ENCODE results near the gene KCNMA1. TPM values are rescaled to one million over a fixed set of nuclear protein-coding genes. Genes with fewer than 3 reads are reported as not detected.

KCNMA1 gene
- total RNA-seq, 8 experiments from 2014 or later, result 4.3 to 81.4 (median 17.3) TPM

DNA sequence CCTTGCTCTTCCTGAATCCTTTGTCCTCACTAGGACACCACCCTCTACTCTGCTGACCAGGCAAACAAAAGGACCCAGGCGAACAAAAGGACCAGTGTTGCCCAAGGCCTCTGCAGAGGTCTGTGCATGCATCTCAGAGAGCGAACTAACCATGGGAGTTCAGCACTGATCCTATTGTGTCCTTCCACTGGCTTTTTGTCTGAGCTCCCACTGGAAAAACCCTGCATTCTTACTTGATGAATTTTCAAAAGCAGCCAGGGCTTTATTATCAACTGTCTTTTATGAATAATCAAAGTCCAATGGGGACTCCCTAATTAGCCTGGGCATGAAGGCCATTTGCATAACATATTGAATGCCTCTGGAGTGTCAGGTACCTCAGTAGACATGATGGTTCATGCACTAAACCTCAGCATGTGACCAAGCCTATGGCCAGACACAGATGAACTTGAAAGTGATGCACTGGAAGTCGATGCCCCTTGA, 140.6 kb downstream of the KCNMA1 start:
- in situ Hi-C loops (cut with MboI; ENCODE audit: low pct_unique_long_range_greater_than_20kb in 2 of 9, low sequenced_read_pairs in 9 of 9, unreplicated experiment in 9 of 9), result no loop called here
- Histone ChIP-seq H3K4me1 (replicated peaks in 1 of 2) (peaks cover 8 to 25% of the 10 kb centered on the region in 2 donors), H3K4me3 (no peak overlapping the region), H3K27ac (no peak overlapping the region)
- peak in 5 of 8 experiments; percentile 1 to 48 (median 20) for ATAC-seq (replicated peaks in 6 of 8)
- 39 to 100% (median 80%) methylated on average over 1 to 3 of the region's 3 CpGs; no CpG with 5 or more reads in 4 of the 10 experiments for WGBS, 10 experiments

DNA sequence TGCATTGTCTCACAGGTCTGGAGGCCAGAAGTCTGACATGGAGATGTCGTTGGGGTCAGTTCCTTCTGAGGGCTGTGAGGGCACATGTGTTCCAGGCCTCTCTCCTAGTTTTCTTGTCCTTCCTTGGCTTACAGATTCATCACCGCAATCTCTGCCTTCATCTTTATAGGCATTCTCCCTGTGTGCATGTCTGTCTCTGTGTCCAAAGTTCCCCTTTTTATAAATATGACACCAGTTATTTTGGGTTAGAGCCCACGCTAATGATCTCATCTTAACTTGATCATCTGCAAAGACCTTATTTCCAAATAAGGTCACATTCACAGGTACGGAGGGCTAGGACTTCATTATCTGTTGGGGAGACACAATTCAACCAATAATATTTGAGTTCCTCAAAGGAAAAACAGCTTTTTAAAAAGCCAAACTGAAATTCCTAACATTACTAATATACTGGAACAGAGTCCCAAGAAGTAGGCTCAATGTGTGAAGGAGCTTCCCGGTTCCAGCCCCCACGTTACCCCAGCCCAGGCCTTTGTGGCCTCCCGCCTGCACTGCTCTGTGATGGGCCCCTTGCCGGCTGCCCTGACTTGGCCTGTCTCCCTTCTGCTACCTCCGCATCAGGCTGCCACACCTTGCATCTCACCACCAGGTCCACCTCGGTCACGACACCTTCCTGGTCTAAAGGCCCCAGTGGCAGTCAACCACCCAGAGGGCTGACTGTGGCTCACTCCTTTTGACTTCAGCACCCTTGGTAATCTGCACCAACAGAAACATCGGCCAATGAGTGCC, 142.7 kb downstream of the KCNMA1 start:
- H3K4me3 ChIP-seq, result no peak overlapping the region
- in situ Hi-C loops (cut with MboI; ENCODE audit: low pct_unique_long_range_greater_than_20kb in 2 of 9, low sequenced_read_pairs in 9 of 9, unreplicated experiment in 9 of 9), result no loop called here
- H3K4me1 ChIP-seq (replicated peaks in 1 of 2), result peaks cover 5 to 20% of the 10 kb centered on the region in 2 donors
- WGBS, 10 experiments, result 80 to 100% (median 90%) methylated on average over 1 to 7 of the region's 12 CpGs; no CpG with 5 or more reads in 1 of the 10 experiments
- no peak for ATAC-seq (replicated peaks in 6 of 8)
- H3K27ac ChIP-seq, result no peak overlapping the region

DNA sequence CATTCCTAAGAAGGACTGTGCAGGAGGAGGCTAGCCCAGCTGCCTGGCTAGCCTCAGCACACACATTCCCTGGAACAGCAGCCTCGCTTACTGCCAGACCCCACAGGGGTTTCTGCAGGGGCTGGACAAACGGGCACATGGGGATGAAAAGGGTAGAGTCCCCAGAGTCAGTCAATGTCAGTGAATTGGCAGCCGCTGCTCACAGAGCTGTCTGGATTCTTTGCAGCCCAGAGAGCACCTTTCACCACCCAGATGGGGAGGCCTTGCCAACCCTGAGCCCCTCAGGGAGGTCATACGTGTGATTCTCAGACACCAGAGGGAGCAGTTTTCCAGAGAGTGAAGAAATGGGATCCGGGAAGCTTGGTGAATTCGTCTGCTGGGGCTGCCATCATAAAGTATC, 143.3 kb downstream of the KCNMA1 start:
- no peak overlapping the region for H3K27ac ChIP-seq
- 40 to 100% (median 93%) methylated on average over 1 to 2 of the region's 6 CpGs; no CpG with 5 or more reads in 7 of the 10 experiments for WGBS, 10 experiments
- peaks cover 5 to 20% of the 10 kb centered on the region in 2 donors for H3K4me1 ChIP-seq (replicated peaks in 1 of 2)
- in situ Hi-C loops (cut with MboI; ENCODE audit: low pct_unique_long_range_greater_than_20kb in 2 of 9, low sequenced_read_pairs in 9 of 9, unreplicated experiment in 9 of 9), result no loop called here
- ATAC-seq (replicated peaks in 6 of 8), result peak in 3 of 8 experiments; percentile 32 to 75 (median 40)
- H3K4me3 ChIP-seq, result no peak overlapping the region

DNA sequence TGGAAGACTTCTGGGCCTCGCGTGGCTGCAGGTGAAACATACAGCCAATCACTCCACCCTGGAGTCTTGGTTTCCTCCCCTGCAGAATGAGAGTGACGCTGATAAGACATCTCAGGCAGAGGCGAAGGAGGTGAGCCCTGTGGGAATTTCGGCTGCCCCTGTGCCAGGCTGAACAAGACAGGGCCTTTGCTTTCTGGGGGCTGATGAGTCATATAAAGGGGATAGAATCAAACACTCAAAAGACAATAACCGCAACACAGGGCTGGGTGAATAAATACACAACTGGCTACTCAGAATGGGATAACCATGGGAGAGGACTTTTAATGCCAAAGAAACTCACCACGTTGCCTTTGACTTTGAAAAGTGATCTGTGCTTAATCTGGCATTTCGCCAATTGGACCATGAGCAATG, 143.8 kb downstream of the KCNMA1 start:
- Histone ChIP-seq H3K27ac (no peak overlapping the region), H3K4me1 (replicated peaks in 1 of 2) (peaks cover 5 to 20% of the 10 kb centered on the region in 2 donors), H3K4me3 (no peak overlapping the region)
- whole genome bisulfite sequencing, 10 experiments, result 60 to 90% (median 82%) methylated on average over 1 to 4 of the region's 8 CpGs; no CpG with 5 or more reads in 4 of the 10 experiments
- ATAC-seq (replicated peaks in 6 of 8), result peak in 1 of 8 experiments; percentile 10
- in situ Hi-C loops (cut with MboI; ENCODE audit: low pct_unique_long_range_greater_than_20kb in 2 of 9, low sequenced_read_pairs in 9 of 9, unreplicated experiment in 9 of 9), result no loop called here

DNA sequence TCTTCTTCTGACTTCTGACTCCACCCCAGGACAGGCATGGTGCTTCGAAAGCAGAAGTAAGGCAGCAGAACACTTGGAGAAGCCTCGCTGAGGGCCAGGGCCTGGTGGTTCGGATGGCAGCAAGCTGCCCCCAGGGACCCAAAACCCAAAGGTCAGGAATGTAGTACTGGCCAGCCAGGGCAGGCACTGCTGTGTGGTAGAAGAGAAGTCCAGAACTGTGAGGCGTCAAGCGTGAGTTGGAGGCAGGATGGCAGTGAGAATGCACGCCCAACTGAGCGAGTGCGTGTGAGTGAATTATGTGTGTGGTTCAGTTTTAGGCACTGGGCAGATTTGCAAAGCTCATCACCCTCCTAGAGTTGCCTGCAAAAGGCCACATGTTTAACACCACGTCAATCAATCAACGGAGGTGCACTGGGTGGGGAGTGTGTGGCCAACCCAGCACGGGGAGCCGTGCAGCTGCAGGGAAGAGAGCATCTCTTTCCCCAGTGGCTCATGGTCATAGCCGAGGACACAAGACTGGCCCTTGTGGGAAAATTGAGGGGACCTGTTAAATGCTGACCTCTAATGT, 144.3 kb downstream of the KCNMA1 start:
- Histone ChIP-seq H3K27ac (no peak overlapping the region), H3K4me3 (no peak overlapping the region), H3K4me1 (replicated peaks in 1 of 2) (peaks cover 5 to 19% of the 10 kb centered on the region in 2 donors)
- ATAC-seq (replicated peaks in 6 of 8), result no peak
- 80 to 93% (median 89%) methylated on average over 1 to 6 of the region's 13 CpGs; no CpG with 5 or more reads in 5 of the 10 experiments for WGBS, 10 experiments
- in situ Hi-C loops (cut with MboI; ENCODE audit: low pct_unique_long_range_greater_than_20kb in 2 of 9, low sequenced_read_pairs in 9 of 9, unreplicated experiment in 9 of 9), result no loop called here

DNA sequence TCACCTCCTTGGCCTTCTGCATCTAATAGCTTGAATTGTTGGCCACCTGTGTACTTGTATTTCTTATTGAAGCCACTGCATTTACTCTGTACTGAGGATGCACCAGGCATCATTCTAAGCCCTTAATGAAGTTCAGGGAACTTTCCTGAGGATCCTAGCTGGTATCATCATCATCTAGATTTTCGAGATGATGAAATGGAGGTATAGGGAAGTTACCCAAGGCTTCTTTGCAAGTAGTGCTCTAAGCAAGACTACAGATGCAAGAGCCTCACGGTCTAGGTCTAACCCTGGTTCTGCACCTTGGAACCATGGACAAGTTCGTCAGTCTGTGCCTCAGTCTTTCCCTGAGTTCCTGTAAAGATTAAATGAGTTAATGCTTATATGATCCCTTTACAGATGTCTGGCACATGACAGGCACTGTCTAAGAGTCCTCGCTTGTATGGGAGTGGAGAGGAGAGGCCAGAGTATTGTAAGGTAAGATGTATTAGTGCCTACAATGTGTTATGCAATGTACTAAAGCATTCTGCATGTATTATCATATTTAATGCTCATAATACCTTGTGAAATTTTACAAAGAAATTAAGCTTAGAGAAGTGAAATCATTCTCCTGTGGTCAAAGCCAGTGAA, 145.1 kb downstream of the KCNMA1 start:
- H3K27ac ChIP-seq, result no peak overlapping the region
- H3K4me3 ChIP-seq, result no peak overlapping the region
- in situ Hi-C loops (cut with MboI; ENCODE audit: low pct_unique_long_range_greater_than_20kb in 2 of 9, low sequenced_read_pairs in 9 of 9, unreplicated experiment in 9 of 9), result no loop called here
- 60 to 90% (median 81%) methylated on average over 1 to 3 of the region's 4 CpGs; no CpG with 5 or more reads in 3 of the 10 experiments for WGBS, 10 experiments
- no peak for ATAC-seq (replicated peaks in 6 of 8)
- H3K4me1 ChIP-seq (replicated peaks in 1 of 2), result peaks cover 0 to 11% of the 10 kb centered on the region in 2 donors

DNA sequence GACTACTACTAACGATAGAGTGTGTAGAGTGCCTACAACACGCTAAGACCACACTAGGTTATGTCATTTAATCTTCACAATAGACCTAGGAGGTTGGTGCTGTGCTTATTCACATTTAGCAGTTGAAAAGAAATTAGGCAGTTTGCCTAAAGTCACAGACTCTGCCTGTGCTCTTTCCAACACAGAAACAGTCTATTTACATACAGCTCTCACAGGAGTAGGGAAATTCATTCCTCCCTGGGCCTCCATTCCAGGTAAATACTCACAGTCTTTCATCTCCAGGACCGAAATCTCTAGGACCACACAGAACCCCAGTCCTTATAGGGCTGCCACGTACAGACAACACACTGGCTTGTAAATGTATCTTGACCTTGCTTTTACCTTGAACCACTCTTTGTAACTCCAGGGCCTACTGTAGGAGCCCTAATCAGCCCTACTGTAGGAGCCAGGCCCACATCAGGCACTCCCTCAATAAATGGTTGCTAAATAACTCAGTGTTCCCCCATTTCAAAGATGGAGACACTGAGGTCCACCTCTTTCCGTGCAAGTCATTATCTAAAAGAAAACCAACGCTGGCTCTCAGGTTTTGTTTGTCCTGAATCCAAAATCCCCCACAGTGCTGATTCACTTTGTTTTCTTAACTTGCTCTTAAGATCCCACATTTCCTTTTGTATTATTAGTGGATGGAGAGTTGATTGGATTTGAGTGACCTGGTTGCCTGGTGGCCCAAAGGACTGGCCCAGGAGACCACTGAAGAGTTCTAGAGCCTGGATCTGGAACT, 146.9 kb downstream of the KCNMA1 start:
- WGBS, 10 experiments, result 37 to 100% (median 72%) methylated on average over 2 to 6 of the region's 6 CpGs; no CpG with 5 or more reads in 2 of the 10 experiments
- ATAC-seq (replicated peaks in 6 of 8), result peak in 1 of 8 experiments; percentile 51
- in situ Hi-C loops (cut with MboI; ENCODE audit: low pct_unique_long_range_greater_than_20kb in 2 of 9, low sequenced_read_pairs in 9 of 9, unreplicated experiment in 9 of 9), result no loop called here

DNA sequence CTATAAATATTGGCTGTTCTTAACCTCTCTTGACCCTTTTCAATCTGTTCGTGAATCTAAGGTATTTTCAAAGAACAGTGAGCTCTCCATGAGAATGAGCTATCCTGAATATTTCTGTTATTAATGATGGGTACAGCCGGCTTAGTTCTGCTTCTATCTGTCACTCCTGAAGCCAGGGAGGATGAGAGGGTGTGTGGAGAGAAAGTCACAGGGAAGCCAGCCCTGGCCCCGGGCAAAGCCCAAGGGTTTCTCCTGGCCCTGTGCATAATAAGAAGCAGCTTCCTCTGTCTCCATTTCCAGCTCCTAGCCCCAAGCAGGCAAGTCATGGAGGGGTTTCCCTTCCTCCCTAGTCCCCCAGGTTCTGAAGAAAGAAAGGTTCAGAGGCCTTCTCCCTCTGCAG, 151.1 kb downstream of the KCNMA1 start:
- 40 to 100% (median 75%) methylated on average over 1 to 3 of the region's 3 CpGs; no CpG with 5 or more reads in 2 of the 10 experiments for WGBS, 10 experiments
- H3K4me1 ChIP-seq (replicated peaks in 1 of 2), result peaks cover 3 to 12% of the 10 kb centered on the region in 2 donors
- ATAC-seq (replicated peaks in 6 of 8), result peak in 1 of 8 experiments; percentile 57
- in situ Hi-C loops (cut with MboI; ENCODE audit: low pct_unique_long_range_greater_than_20kb in 2 of 9, low sequenced_read_pairs in 9 of 9, unreplicated experiment in 9 of 9), result no loop called here
- H3K4me3 ChIP-seq, result no peak overlapping the region
- H3K27ac ChIP-seq, result peak overlapping the region in 1 of 2 donors; percentile 27

More for the DNA sequence above, 146.9 kb downstream of the KCNMA1 start:
- H3K4me1 ChIP-seq (replicated peaks in 1 of 2), result peaks cover 0 to 2% of the 10 kb centered on the region in 2 donors
- no peak overlapping the region for H3K4me3 ChIP-seq
- H3K27ac ChIP-seq, result no peak overlapping the region

DNA sequence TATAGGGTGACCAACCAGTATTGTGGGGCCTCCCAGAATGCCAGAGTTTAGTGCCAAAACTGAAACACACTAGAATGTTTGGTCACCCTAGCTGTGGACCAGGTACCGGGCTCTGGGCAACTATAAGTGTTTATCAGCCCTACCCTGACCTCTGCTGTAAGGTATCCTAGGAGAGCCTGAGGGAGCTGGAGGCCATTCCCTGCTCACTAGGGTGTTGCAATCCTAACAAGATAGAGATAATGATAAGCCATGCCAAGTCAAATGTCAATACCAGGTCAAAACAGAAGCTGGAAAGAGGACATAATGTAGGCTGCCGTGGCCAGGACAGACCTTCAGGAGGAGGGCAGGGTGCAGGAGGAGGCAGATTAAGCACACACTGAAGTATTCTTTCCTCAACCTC, 151.8 kb downstream of the KCNMA1 start:
- in situ Hi-C loops (cut with MboI; ENCODE audit: low pct_unique_long_range_greater_than_20kb in 2 of 9, low sequenced_read_pairs in 9 of 9, unreplicated experiment in 9 of 9), result no loop called here
- no peak for ATAC-seq (replicated peaks in 6 of 8)
- no peak overlapping the region for H3K27ac ChIP-seq
- H3K4me1 ChIP-seq (replicated peaks in 1 of 2), result peaks cover 3 to 12% of the 10 kb centered on the region in 2 donors
- H3K4me3 ChIP-seq, result no peak overlapping the region
- 82 to 100% (median 92%) methylated on average over 1 to 2 of the region's 2 CpGs; no CpG with 5 or more reads in 4 of the 10 experiments for WGBS, 10 experiments

DNA sequence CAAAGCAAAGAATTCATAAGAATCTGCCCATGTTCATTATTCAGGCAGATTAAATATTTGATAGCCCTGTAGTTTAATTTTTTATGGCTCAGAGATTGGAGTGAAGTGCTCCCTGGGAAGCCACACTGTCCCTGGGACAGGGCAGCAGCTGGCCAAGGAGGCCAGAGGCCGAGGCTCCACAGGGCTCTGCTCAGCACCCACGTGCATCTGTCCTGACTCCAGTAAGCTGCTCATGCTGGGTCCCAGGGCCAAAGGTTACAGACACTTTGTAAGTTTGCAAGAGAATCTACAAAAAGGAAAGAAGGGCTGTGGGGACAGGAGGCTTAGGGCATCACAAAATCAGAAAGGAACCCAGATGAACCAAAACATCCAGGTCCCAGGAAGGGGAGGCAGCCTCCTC, 155.5 kb downstream of the KCNMA1 start:
- in situ Hi-C loops (cut with MboI; ENCODE audit: low pct_unique_long_range_greater_than_20kb in 2 of 9, low sequenced_read_pairs in 9 of 9, unreplicated experiment in 9 of 9), result no loop called here
- Histone ChIP-seq H3K4me1 (replicated peaks in 1 of 2) (peaks cover 24 to 25% of the 10 kb centered on the region in 2 donors), H3K4me3 (no peak overlapping the region), H3K27ac (no peak overlapping the region)
- no peak for ATAC-seq (replicated peaks in 6 of 8)
- WGBS, 10 experiments, result 17 to 100% (median 53%) methylated on average over 1 to 2 of the region's 2 CpGs; no CpG with 5 or more reads in 7 of the 10 experiments

DNA sequence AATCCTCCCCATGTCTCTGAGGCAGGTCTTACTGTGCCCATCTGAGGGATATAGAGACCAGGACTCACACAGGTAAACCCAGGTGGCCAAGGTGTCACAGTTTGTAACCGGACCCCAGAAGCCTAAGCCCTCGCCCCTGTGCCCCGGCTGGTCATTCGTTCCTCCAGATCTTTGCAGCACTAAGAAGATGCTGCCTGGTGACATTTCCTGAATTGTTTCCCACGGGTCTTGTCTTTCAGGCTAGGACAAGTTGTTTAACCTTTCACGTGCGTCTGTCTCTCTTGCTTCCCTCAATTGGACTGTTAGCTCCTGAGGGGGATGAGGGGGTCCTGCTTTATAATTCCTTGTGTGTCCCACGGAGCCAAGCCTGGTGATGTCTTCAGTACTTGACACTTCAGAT, 158.0 kb downstream of the KCNMA1 start:
- WGBS, 10 experiments, result 20 to 100% (median 68%) methylated on average over 1 to 5 of the region's 8 CpGs; no CpG with 5 or more reads in 3 of the 10 experiments
- peak overlapping the region in 1 of 2 donors; percentile 19 for H3K27ac ChIP-seq
- in situ Hi-C loops (cut with MboI; ENCODE audit: low pct_unique_long_range_greater_than_20kb in 2 of 9, low sequenced_read_pairs in 9 of 9, unreplicated experiment in 9 of 9), result no loop called here
- H3K4me1 ChIP-seq (replicated peaks in 1 of 2), result peaks cover 22 to 34% of the 10 kb centered on the region in 2 donors
- no peak for ATAC-seq (replicated peaks in 6 of 8)
- no peak overlapping the region for H3K4me3 ChIP-seq

DNA sequence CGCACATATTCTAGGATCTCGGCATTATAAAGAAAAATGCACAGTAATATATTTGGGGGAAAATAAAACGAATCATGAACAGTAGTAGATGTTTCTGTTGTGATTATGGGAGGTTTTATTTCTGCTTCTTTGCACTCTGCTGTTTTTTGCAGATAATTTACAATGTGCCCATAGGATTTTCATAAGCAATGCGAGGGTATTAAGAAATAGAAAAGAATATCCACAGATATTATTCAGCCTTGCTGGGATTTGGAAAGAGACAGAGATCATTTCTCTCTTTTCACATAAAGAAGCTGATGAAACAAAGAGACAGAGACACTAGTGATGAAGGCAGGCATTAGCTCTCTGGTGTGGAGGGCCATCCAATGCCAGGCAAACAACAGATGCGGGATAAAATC, 158.6 kb downstream of the KCNMA1 start:
- Histone ChIP-seq H3K4me1 (replicated peaks in 1 of 2) (peaks cover 21 to 34% of the 10 kb centered on the region in 2 donors), H3K27ac (peak overlapping the region in 1 of 2 donors; percentile 19), H3K4me3 (no peak overlapping the region)
- ATAC-seq (replicated peaks in 6 of 8), result peak in 3 of 8 experiments; percentile 4 to 41 (median 25)
- 44 to 100% (median 68%) methylated on average over 1 to 5 of the region's 5 CpGs for WGBS, 10 experiments
- in situ Hi-C loops (cut with MboI; ENCODE audit: low pct_unique_long_range_greater_than_20kb in 2 of 9, low sequenced_read_pairs in 9 of 9, unreplicated experiment in 9 of 9), result no loop called here
